HG02938 (cell line): ENCODE results near the gene FLRT1.

Experiments
- ATAC-seq: cut with Tn5 transposase; IDR thresholded peaks from one replicate; pipeline ENCODE4 v1.9.1; 2021; ENCODE audit warnings: mild to moderate bottlenecking, moderate library complexity; ENCODE audit not compliant: unreplicated experiment

The FLRT1 gene

DNA sequence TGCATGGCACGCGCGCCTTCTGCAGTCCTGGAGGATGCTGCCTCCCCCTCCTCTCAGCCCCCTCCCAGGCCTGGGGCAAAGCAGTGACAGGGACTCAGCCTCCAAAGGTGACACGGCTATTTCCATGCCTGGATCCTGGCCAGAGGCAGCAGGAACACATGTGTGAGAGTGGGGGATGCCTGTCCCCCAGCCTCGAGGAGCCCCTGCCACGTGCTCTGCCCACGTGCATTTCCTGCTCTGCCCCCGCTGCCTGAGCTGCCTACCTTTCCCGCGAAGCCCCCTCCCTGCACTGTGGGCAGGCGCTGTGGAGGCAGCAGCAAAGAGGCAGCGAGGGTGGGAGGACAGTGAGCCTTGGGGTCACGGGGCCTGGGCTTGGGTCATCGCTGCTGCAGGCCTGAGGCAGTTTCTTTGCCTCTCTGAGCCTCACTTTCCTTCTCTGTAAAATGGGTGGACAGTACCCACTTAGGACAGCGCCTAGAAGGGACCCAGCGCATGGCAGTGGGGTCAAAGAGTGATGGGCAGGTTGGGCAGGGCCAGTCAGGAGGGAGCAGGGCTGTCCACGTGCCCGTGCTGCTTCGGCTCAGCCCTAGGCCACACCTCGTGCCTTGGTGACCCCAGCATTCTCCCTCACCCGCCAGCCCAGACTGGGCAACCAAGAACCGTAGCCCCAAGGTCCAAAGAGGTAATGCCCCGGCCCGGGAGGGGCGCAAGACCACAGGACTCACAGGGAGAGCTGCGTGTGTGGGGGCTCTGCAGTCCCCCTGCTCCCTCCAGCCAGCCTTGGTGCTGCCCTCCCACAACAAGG lies 48.6 kb downstream of the FLRT1 start:
- no peak for ATAC-seq

GRCh38 chr11:64084951-64085710 lies 49.4 kb downstream of the FLRT1 start:
- no peak for ATAC-seq
